GM12891 (cell line): ENCODE results near the gene ME3.

ENCODE experiments used
- DNase-seq: peaks from one replicate; pipeline ENCODE4 v3.0.0; 2011; ENCODE audit warnings: low spot score; ENCODE audit not compliant: insufficient read length
- FAIRE-seq: peaks from 2 replicates; lab custom pipeline; 2011; peaks lifted over from hg19 to GRCh38; lab: Jason Lieb, UNC
- PAX5 ChIP-seq: IDR thresholded peaks from 2 replicates; pipeline ENCODE4 v1.6.1; 2011; ENCODE audit warnings: low read length, moderate library complexity, mild to moderate bottlenecking; ENCODE audit not compliant: insufficient read depth, severe bottlenecking
- POLR2A ChIP-seq: IDR thresholded peaks from 2 replicates; pipeline ENCODE4 v1.6.1; 2011; ENCODE audit warnings: low read depth, low read length, control low read depth
- POLR2AphosphoS5 ChIP-seq: IDR thresholded peaks from 2 replicates; pipeline ENCODE4 v1.6.1; 2011; ENCODE audit warnings: low read depth, low read length, control low read depth
- POU2F2 ChIP-seq: IDR thresholded peaks from 2 replicates; pipeline ENCODE4 v1.6.1; 2011; ENCODE audit warnings: low read depth, mild to moderate bottlenecking, control low read depth, low read length, moderate library complexity
- SPI1 ChIP-seq: IDR thresholded peaks from 2 replicates; pipeline ENCODE4 v1.6.1; 2011; ENCODE audit warnings: low read depth, low read length, control low read depth
- TAF1 ChIP-seq: IDR thresholded peaks from 2 replicates; pipeline ENCODE4 v1.6.1; 2011; ENCODE audit warnings: low read depth, low read length, control low read depth

The ME3 gene

DNA sequence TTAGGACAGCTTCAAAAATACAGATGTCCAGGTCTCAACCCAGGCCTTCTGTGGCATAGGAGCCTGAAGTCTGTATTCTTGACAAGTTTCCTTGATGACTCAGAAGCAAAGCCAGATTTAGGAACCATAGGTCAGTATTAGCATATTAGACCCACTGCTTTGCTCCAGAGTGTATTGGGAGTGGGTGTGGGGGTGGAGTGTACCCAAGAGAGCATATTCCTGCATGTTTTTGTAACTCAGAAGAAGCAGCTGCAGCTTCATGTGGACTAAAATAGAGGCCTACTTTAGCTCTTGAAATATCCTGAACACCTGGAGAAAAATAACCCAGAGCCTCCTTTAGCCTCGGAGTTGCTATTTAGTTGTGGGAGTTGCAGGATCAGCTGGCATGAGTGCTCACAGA, 191.0 kb downstream of the ME3 start:
- TF ChIP-seq PAX5 (no peak), POLR2AphosphoS5 (no peak), POU2F2 (no peak), TAF1 (no peak), SPI1 (no peak), POLR2A (no peak)
- FAIRE-seq = no peak

DNA sequence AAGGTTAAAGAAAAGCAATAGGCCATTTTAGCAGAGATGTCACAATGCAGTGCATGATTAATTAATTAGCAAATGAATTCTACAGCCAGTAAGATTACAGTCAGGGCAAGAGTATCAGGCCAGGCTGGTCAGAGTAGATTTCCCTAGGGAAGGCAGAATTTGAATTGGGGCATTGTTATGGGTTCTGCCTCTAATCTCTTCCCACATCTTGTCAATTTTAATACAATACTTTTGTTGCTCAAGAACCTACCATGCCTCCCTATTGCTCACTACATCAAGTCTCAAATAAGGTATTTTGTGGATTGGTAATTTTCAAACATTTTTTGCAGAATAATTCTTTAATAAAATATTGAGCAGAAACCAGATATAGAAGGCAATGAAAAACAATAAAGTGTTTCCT, 194.1 kb downstream of the ME3 start:
- FAIRE-seq (no peak), DNase-seq (no peak)
- TF ChIP-seq TAF1 (no peak), PAX5 (no peak), POLR2A (no peak), POLR2AphosphoS5 (no peak), SPI1 (no peak), POU2F2 (no peak)

More for the DNA sequence above, 191.0 kb downstream of the ME3 start:
- no peak for DNase-seq

DNA sequence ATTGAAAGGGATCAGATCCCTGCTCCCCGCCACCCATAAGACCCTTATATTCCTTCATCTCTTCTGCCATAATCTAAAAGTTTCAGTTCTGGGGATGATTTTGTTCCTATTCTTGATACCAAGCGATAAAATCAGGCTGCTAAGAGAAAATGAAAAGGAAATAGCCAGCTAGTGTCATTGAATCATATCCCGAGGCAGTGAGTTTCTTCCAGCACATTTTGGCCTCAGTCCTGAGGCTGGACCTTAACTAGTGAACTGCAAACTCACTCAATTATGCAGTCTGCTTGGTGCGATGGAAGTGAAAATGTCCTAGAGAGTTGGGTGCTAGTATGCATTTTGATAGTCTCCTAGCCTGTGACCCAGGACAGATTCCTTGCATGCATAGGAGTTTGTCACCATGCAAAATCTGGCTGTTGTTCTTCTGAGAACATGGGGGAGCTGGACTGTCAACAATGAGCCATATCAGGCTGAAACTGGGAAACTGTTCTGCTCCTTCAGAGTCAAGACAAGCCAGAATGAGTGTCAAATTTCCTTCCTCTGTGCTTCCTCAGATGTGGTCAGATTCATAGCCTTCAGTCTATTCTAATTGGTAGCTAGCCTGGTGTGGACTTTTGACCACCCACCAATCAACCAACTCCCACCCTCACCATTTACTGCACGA, 194.8 kb downstream of the ME3 start:
- no peak for FAIRE-seq
- TF ChIP-seq POLR2AphosphoS5 = no peak
- no peak for TF ChIP-seq POLR2A
- no peak for TF ChIP-seq TAF1
- no peak for TF ChIP-seq POU2F2
- TF ChIP-seq PAX5 = no peak
- no peak for TF ChIP-seq SPI1
- no peak for DNase-seq

DNA sequence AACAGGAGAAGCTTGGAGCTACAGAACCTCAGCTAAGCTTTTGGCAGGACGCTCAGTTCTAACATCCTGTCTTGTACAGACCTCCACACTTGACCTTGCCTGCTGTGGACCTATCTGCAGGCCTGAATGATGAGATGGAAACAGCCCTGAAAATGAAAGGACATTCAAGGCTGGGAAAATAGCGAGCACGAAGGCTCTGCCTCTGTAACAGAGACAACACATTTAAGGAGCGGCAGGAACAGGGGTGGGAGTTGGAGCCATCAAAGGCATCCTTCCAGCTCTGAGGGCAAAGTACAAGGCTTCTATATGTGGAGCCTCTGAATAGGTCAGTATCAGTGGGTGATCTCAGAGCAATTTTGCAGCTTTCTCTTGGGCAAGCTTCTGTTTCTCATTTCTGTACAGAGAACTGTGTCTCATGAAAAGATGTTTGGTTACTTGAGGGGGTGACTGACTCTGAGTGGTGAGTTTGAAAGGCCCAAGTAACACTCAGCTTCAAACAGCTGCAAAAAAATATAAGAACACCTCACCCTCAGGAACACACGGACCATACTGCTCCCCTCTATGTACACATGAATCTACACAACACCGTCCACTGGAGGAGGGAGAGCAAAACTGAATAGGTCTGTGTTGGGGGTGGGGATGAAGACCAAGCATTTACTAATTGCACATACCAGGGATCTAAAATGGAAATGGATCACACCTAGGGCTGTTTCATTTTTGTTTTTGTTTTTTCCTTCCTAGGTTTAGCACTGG, 196.1 kb downstream of the ME3 start:
- no peak for TF ChIP-seq POU2F2
- TF ChIP-seq POLR2A = no peak
- no peak for TF ChIP-seq PAX5
- TF ChIP-seq POLR2AphosphoS5 = no peak
- TF ChIP-seq SPI1 = no peak
- no peak for TF ChIP-seq TAF1
- DNase-seq (no peak), FAIRE-seq (no peak)

DNA sequence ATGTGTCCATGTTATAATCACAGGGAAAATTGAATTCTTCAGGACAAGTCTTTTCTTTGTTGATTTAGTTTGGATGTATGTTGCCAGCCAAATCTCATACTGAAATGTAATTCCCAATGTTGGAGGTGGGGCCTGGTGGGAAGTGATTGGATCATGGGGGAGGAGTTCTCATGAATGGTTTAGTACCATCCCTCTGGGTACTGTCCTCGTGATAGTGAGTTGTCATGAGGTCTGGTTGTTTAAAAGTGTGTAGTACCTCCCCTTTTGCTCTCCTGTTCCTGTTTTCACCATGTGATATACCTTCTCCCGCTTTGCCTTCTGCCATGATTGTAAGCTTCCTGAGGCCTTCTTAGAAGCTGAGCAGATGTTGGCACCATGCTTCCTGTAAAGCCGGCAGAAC, 197.4 kb downstream of the ME3 start:
- TF ChIP-seq SPI1 = no peak
- no peak for TF ChIP-seq POU2F2
- TF ChIP-seq PAX5 = no peak
- TF ChIP-seq POLR2AphosphoS5 = no peak
- no peak for TF ChIP-seq TAF1
- no peak for TF ChIP-seq POLR2A
- DNase-seq = no peak
- no peak for FAIRE-seq

DNA sequence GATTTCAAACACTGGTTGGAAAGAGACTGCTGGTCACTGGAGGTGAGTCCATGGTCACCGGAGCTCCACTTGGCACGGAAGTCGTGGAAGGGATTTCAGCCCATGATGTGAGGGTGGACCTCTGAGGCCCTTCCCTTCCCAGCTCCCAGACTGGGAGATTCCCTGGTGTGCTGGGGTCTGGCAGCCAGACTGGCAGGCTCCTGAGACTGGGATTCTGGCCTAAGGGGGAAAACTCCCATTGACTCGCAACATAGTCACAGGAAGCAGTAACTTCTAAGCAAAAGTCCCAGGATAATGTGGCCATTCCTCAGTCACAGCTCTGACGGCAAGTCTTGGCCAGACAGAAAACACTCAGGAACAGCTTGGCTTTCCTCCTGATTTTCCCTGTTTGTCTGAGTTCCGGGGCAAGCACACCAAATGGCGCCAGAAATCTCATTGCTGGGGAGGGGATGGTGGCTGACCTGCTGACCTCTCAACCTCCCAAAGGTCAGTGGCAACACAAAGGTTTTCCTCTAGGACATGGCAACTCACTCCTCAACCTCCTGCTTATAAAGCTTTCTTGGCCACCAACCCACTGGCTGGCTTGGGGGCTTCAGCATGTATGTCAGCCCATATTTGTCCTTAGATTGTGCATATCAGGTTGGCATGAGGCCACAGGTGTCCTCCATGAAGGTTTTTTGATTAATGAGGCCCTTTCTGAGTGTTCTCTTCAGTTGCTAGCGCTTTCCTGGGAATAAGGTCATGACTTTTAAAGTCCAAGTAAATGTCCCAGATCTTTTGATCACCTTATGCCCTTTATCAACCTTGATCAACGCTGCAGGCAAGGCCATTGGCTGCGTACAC, 198.2 kb downstream of the ME3 start:
- DNase-seq (no peak), FAIRE-seq (no peak)
- TF ChIP-seq SPI1 = no peak
- no peak for TF ChIP-seq POLR2A
- TF ChIP-seq POLR2AphosphoS5 = no peak
- no peak for TF ChIP-seq TAF1
- no peak for TF ChIP-seq POU2F2
- no peak for TF ChIP-seq PAX5

DNA sequence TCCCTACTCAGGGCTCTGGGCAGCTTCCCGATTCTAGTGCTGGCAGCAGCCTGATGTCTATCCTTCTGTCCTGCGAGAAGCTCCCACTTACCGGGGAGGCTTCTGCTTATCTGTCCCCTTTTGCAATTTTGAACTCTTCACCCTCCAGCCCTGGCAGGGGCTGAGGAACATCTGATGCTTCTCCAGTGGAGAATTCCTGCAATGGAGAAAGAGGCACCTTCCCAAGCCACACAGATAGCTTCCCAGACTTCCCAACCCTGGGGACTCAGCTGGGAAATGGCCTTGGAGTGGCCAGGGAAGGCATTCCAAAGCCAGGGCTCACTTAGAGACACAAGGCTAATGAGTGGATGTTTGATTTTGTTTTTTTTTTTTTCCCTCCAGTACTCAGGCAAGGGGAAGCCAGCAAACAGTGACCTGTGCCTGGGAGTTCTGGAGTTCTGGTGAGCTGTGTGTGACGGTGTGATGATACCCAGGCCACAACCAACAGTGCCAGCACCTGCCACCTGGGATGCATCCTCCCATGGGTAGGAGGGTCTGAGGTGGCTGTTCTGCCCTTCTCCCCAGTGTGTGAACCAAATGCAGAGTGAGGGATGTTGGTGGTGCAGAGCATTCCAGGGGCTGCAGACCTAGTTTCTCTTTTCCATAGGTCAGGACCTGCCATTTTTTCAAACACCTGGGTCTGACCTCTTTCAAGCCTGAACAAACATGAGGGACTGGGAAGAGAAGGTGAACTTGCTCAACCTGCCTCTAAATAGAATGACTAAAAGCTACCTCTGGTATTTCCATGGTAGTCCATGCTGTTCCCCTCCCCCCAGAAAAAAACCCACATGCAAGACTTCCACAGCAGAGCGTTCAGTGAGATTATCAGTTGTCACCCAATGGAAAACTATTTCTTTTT, 202.7 kb downstream of the ME3 start:
- FAIRE-seq = no peak
- TF ChIP-seq PAX5 (no peak), POLR2A (no peak), SPI1 (no peak), POLR2AphosphoS5 (no peak), POU2F2 (no peak), TAF1 (no peak)
- DNase-seq = no peak

DNA sequence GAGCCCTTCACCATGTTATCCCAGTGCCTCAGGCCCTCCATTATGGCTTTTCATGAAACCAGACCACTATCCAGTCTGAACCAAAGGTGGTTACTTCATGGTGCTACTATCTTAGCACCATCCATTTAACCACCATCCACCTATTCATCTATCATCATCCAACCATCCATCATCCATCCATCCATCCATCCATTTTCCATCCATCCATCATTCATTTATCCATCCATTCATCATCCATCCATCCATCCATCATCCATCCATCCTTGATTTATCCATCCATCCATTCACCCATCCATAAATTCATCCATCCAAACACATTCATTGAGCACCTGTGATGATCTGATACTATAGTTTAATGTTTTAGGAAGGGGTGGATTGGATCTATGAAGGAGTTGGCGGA, 204.2 kb downstream of the ME3 start:
- no peak for FAIRE-seq
- DNase-seq = no peak
- no peak for TF ChIP-seq PAX5
- no peak for TF ChIP-seq TAF1
- no peak for TF ChIP-seq POLR2A
- TF ChIP-seq POU2F2 = no peak
- TF ChIP-seq SPI1 = no peak
- no peak for TF ChIP-seq POLR2AphosphoS5
